OCI-LY3 (cell line): ENCODE measurements around the gene GPRC5B.

Source experiments
- EZH2phosphoT487 ChIP-seq: fragments of 200-600 bp; shearing (Covaris generic); IDR thresholded peaks from 2 replicates; pipeline ENCODE4 v1.6.1; 2018; ENCODE audit warnings: antibody characterized with exemption, mixed run types, low read depth
- TF ChIP-seq, protein P1 (sequence below): fragments of 200-600, 300-600 bp; sonication (generic); IDR thresholded peaks from 2 replicates; pipeline ENCODE4 v1.5.1; 2014; ENCODE audit warnings: antibody characterized with exemption, low read length, low read depth

- TF ChIP-seq, protein P1, sequence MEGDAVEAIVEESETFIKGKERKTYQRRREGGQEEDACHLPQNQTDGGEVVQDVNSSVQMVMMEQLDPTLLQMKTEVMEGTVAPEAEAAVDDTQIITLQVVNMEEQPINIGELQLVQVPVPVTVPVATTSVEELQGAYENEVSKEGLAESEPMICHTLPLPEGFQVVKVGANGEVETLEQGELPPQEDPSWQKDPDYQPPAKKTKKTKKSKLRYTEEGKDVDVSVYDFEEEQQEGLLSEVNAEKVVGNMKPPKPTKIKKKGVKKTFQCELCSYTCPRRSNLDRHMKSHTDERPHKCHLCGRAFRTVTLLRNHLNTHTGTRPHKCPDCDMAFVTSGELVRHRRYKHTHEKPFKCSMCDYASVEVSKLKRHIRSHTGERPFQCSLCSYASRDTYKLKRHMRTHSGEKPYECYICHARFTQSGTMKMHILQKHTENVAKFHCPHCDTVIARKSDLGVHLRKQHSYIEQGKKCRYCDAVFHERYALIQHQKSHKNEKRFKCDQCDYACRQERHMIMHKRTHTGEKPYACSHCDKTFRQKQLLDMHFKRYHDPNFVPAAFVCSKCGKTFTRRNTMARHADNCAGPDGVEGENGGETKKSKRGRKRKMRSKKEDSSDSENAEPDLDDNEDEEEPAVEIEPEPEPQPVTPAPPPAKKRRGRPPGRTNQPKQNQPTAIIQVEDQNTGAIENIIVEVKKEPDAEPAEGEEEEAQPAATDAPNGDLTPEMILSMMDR: no peak
- TF ChIP-seq EZH2phosphoT487: no peak
These were observed 42.1 kb downstream of the GPRC5B start for GRCh38 chr16:19842426-19843157.
